DOHH2 (cell line): Measurements from ENCODE around the gene MSH5.

Experiments
- CTCF ChIP-seq: fragments of 200-600 bp; sonication (generic); IDR thresholded peaks from one replicate; pipeline ENCODE4 v1.5.1; 2014; ENCODE audit warnings: antibody characterized with exemption, mild to moderate bottlenecking, low read depth, low read length; ENCODE audit not compliant: poor library complexity, severe bottlenecking
- EZH2phosphoT487 ChIP-seq: fragments of 200-600 bp; sonication (generic); IDR thresholded peaks from 2 replicates; pipeline ENCODE4 v1.6.1; 2017; ENCODE audit warnings: borderline replicate concordance, mild to moderate bottlenecking, antibody characterized with exemption, low read length, moderate library complexity, mixed read lengths

GRCh38 chr6:31702819-31703716, 36.7 kb upstream of the MSH5 start, which contains the start of gene ABHD16A:
- TF ChIP-seq CTCF (no peak), EZH2phosphoT487 (no peak)
